Endodermal cell (in vitro differentiated cells): ENCODE results near the gene MAML2. TPM values are rescaled to one million over a fixed set of nuclear protein-coding genes. Genes with fewer than 3 reads are reported as not detected.
A peak's percentile ranks its signal among the peaks of the same experiment; 100 is the strongest.

Experiments
- DNase-seq: peaks from one replicate; pipeline ENCODE4 v3.0.0-alpha.2; 2017
- H3K27ac ChIP-seq: 2 replicates; pipeline ENCODE4 v1.5.1; 2013; ENCODE audit warnings: mild to moderate bottlenecking, low read depth, low read length, moderate library complexity
- H3K27me3 ChIP-seq: 2 replicates; pipeline ENCODE4 v1.6.1; 2013; ENCODE audit warnings: mild to moderate bottlenecking, low read length, moderate library complexity; ENCODE audit not compliant: insufficient read depth, control insufficient read depth, poor library complexity, severe bottlenecking
- H3K36me3 ChIP-seq: 2 replicates; pipeline ENCODE4 v1.7.0; 2013; ENCODE audit warnings: mild to moderate bottlenecking, low read length, moderate library complexity; ENCODE audit not compliant: control insufficient read depth, insufficient read depth
- H3K4me1 ChIP-seq: one replicate; pipeline ENCODE4 v1.7.0; 2013; ENCODE audit warnings: low read length; ENCODE audit not compliant: control insufficient read depth, insufficient read depth
- H3K4me3 ChIP-seq: 2 replicates; pipeline ENCODE4 v1.5.1; 2013; ENCODE audit warnings: mild to moderate bottlenecking, low read length, moderate library complexity
- H3K9ac ChIP-seq: 2 replicates; pipeline ENCODE4 v1.6.1; 2013; ENCODE audit warnings: mild to moderate bottlenecking, low read length, moderate library complexity; ENCODE audit not compliant: poor library complexity, severe bottlenecking; ENCODE audit errors: extremely low read depth
- H3K9me3 ChIP-seq: 2 replicates; pipeline ENCODE4 v1.6.1; 2013; ENCODE audit warnings: mild to moderate bottlenecking, low read length, moderate library complexity; ENCODE audit not compliant: control insufficient read depth
- H3K27ac Mint-ChIP-seq: 2 replicates; pipeline ENCODE4 v1.8.0; 2020; ENCODE audit warnings: mixed read lengths
- H3K27me3 Mint-ChIP-seq: 2 replicates; pipeline ENCODE4 v1.8.0; 2021; ENCODE audit warnings: mild to moderate bottlenecking, mixed read lengths; ENCODE audit not compliant: insufficient read depth
- H3K36me3 Mint-ChIP-seq: 2 replicates; pipeline ENCODE4 v1.8.0; 2020; ENCODE audit warnings: low read depth, mixed read lengths
- H3K4me1 Mint-ChIP-seq: 2 replicates; pipeline ENCODE4 v1.8.0; 2020; ENCODE audit warnings: mixed read lengths
- H3K4me3 Mint-ChIP-seq: 2 replicates; pipeline ENCODE4 v1.8.0; 2020; ENCODE audit warnings: mild to moderate bottlenecking, moderate library complexity, mixed read lengths
- H3K9me3 Mint-ChIP-seq: 2 replicates; pipeline ENCODE4 v1.8.0; 2020; ENCODE audit warnings: mild to moderate bottlenecking, mixed read lengths
- CTCF ChIP-seq: fragments of 200-600 bp; sonication (generic); conservative IDR thresholded peaks from 2 replicates; pipeline ENCODE4 v1.5.0; 2021; ENCODE audit warnings: antibody characterized with exemption, mild to moderate bottlenecking
- WGBS, 2 experiments: methylation state at CpG; one replicate each; pipeline versions ENCODE4 v1.1.5 to v1.1.7; 2013; ENCODE audit warnings: missing lambda C conversion rate in 2 of 2, mixed read lengths in 1 of 2; ENCODE audit not compliant: insufficient coverage in 1 of 2, insufficient read length in 1 of 2; 5-methylcytosine and 5-hydroxymethylcytosine counted together
- total RNA-seq, 2 donors: library from RNA; stranded (reverse); fragmentation: NEBNext Ultra II Directional in 1 of 2; extraction: Animal tissue kit (Norgen Biotek cat#: 25700) in 1 of 2; gene quantifications; 2 replicates in 1 of 2; 3 replicates in 1 of 2; pipeline ENCODE4 v1.2.1, GENCODE V29; 2021

MAML2 gene
- total RNA-seq, 2 donors from 2014 or later, result 6.6 to 8.0 TPM

GRCh38 chr11:96197801-96198701 is 144.9 kb downstream of the MAML2 start:
- H3K27ac ChIP-seq, result no peak overlapping the region
- H3K4me1 ChIP-seq, result peaks cover 12% of the 10 kb centered on the region
- no peaks in the 10 kb centered on the region for H3K27me3 ChIP-seq
- TF ChIP-seq CTCF, result no peak
- no peak for DNase-seq
- H3K9ac ChIP-seq, result no peak overlapping the region
- H3K4me3 Mint-ChIP-seq, result no peak overlapping the region
- no peaks in the 10 kb centered on the region for H3K27me3 Mint-ChIP-seq
- H3K27ac Mint-ChIP-seq, result peak overlapping the region; percentile 74
- H3K36me3 Mint-ChIP-seq, result no peaks in the 10 kb centered on the region
- H3K36me3 ChIP-seq, result no peaks in the 10 kb centered on the region
- peaks cover 76% of the 10 kb centered on the region for H3K4me1 Mint-ChIP-seq
- H3K9me3 ChIP-seq, result no peaks in the 10 kb centered on the region
- H3K9me3 Mint-ChIP-seq, result no peaks in the 10 kb centered on the region
- no peak overlapping the region for H3K4me3 ChIP-seq
- WGBS, 2 experiments, result 86 to 96% methylated on average over 3 to 4 of the region's 4 CpGs

DNA sequence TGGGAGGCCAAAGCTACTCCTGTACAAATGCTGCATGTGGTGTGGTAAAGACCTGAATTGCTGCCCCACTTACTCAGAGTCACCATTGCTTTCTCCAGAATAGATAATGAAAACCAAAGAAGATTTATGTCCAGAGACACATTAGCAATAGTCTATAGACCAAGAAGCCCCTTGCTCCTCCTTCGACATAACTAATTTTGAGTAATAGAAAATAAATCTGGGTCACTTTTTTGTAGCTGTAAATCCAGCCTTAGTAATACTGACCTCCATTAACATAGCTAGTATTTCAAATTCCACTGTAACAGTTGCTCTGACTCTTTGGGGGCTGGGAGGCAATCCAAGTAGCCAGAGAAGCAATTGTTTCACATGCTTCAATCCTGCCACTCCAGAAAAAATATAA is 145.9 kb downstream of the MAML2 start:
- H3K27me3 Mint-ChIP-seq, result no peaks in the 10 kb centered on the region
- DNase-seq, result no peak
- TF ChIP-seq CTCF, result no peak
- H3K4me3 ChIP-seq, result no peak overlapping the region
- WGBS, 2 experiments, result 100% methylated on average over 1 of the region's 1 CpG
- no peak overlapping the region for H3K9ac ChIP-seq
- peaks cover 12% of the 10 kb centered on the region for H3K4me1 ChIP-seq
- no peak overlapping the region for H3K4me3 Mint-ChIP-seq
- H3K36me3 ChIP-seq, result no peaks in the 10 kb centered on the region
- H3K27ac ChIP-seq, result no peak overlapping the region
- H3K4me1 Mint-ChIP-seq, result peaks cover 73% of the 10 kb centered on the region
- no peaks in the 10 kb centered on the region for H3K9me3 ChIP-seq
- no peaks in the 10 kb centered on the region for H3K27me3 ChIP-seq
- H3K36me3 Mint-ChIP-seq, result no peaks in the 10 kb centered on the region
- H3K9me3 Mint-ChIP-seq, result no peaks in the 10 kb centered on the region
- peak overlapping the region; percentile 57 for H3K27ac Mint-ChIP-seq

- Mint-ChIP-seq H3K36me3 (no peaks in the 10 kb centered on the region), H3K27ac (peak overlapping the region; percentile 28), H3K4me3 (no peak overlapping the region), H3K27me3 (no peaks in the 10 kb centered on the region), H3K9me3 (no peaks in the 10 kb centered on the region), H3K4me1 (peaks cover 71% of the 10 kb centered on the region)
- Histone ChIP-seq H3K36me3 (no peaks in the 10 kb centered on the region), H3K4me1 (peaks cover 12% of the 10 kb centered on the region), H3K9me3 (no peaks in the 10 kb centered on the region), H3K4me3 (no peak overlapping the region), H3K27me3 (no peaks in the 10 kb centered on the region), H3K9ac (no peak overlapping the region), H3K27ac (peak overlapping the region; percentile 58)
- WGBS, 2 experiments, result 77 to 81% methylated on average over 5 to 7 of the region's 7 CpGs
- TF ChIP-seq CTCF, result no peak
- no peak for DNase-seq
Measured at GRCh38 chr11:96196181-96196662, 146.8 kb downstream of the MAML2 start.
